ENCODE measurements around the gene CHCHD6. TPM values are rescaled to one million over a fixed set of nuclear protein-coding genes. Genes with fewer than 3 reads are reported as not detected.
A peak's percentile ranks its signal among the peaks of the same experiment; 100 is the strongest.

CHCHD6 gene
- total RNA-seq, 1 donor from 2014 or later, result 13.1 TPM

GRCh38 chr3:126845920-126846715 lies 142.1 kb downstream of the CHCHD6 start:
- Mint-ChIP-seq H3K4me1 (ENCODE audit: unreplicated experiment) (peaks cover 20% of the 10 kb centered on the region), H3K27me3 (ENCODE audit: unreplicated experiment) (no peaks in the 10 kb centered on the region), H3K4me3 (ENCODE audit: unreplicated experiment) (no peak overlapping the region), H3K27ac (ENCODE audit: unreplicated experiment) (no peak overlapping the region), H3K36me3 (ENCODE audit: unreplicated experiment) (no peaks in the 10 kb centered on the region), H3K9me3 (ENCODE audit: unreplicated experiment) (no peaks in the 10 kb centered on the region)
- DNase-seq (ENCODE audit: extremely low spot score, unreplicated experiment), result no peak
- TF ChIP-seq, protein P1, sequence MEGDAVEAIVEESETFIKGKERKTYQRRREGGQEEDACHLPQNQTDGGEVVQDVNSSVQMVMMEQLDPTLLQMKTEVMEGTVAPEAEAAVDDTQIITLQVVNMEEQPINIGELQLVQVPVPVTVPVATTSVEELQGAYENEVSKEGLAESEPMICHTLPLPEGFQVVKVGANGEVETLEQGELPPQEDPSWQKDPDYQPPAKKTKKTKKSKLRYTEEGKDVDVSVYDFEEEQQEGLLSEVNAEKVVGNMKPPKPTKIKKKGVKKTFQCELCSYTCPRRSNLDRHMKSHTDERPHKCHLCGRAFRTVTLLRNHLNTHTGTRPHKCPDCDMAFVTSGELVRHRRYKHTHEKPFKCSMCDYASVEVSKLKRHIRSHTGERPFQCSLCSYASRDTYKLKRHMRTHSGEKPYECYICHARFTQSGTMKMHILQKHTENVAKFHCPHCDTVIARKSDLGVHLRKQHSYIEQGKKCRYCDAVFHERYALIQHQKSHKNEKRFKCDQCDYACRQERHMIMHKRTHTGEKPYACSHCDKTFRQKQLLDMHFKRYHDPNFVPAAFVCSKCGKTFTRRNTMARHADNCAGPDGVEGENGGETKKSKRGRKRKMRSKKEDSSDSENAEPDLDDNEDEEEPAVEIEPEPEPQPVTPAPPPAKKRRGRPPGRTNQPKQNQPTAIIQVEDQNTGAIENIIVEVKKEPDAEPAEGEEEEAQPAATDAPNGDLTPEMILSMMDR (IDR thresholded peaks at IDR 0.05), result no peak

DNA sequence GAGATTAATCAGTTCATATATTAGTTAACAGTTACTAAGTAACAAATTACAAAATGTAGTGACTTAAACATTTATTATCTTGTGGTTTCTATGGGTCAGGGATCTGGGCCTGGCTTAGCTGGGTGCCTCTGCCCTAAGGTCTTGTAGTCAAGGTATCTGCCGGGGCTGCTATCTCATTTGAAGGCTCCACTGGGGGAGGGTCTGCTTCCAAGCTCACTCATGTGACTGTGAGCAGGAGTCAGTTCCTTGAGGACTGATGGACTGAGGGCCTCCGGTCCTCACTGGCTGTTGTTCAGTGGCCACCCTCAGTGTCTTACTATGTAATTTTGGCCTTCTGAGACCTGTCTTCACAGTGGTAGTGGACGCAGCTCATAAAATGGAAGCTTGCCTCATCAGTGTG lies 143.0 kb downstream of the CHCHD6 start:
- Mint-ChIP-seq H3K27ac (ENCODE audit: unreplicated experiment) (no peak overlapping the region), H3K4me1 (ENCODE audit: unreplicated experiment) (peaks cover 22% of the 10 kb centered on the region), H3K9me3 (ENCODE audit: unreplicated experiment) (no peaks in the 10 kb centered on the region), H3K4me3 (ENCODE audit: unreplicated experiment) (no peak overlapping the region), H3K27me3 (ENCODE audit: unreplicated experiment) (no peaks in the 10 kb centered on the region), H3K36me3 (ENCODE audit: unreplicated experiment) (no peaks in the 10 kb centered on the region)
- TF ChIP-seq, protein P1 (IDR thresholded peaks at IDR 0.05), result no peak
- DNase-seq (ENCODE audit: extremely low spot score, unreplicated experiment), result peak; percentile 42

- Mint-ChIP-seq H3K27me3 (ENCODE audit: unreplicated experiment) (no peaks in the 10 kb centered on the region), H3K9me3 (ENCODE audit: unreplicated experiment) (no peaks in the 10 kb centered on the region), H3K27ac (ENCODE audit: unreplicated experiment) (no peak overlapping the region), H3K4me1 (ENCODE audit: unreplicated experiment) (peaks cover 21% of the 10 kb centered on the region), H3K4me3 (ENCODE audit: unreplicated experiment) (no peak overlapping the region), H3K36me3 (ENCODE audit: unreplicated experiment) (peaks cover 4% of the 10 kb centered on the region)
- peak; percentile 64 for DNase-seq (ENCODE audit: extremely low spot score, unreplicated experiment)
- TF ChIP-seq, protein P1 (IDR thresholded peaks at IDR 0.05), result no peak
These were observed 145.0 kb downstream of the CHCHD6 start for GRCh38 chr3:126848991-126849390.

DNA sequence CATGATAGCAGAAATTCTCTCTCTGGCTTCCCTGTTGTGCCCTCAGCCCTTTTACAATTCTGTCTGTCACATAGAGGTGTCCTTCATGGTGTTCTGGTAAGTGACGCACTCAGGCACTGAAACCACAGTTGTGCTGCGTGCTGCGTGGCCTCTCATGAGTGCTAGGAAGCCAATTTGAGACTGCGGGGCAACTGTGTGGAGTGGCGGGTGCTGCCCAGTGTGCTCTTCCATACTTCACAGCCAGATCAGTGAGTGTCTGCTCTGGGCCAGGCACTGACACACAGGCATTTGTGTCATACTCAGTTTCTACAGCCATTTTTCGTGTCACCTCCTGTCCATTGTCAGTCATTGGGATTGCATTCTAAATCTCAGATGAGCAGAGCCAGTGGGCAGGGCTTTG lies 145.7 kb downstream of the CHCHD6 start:
- Mint-ChIP-seq H3K4me3 (ENCODE audit: unreplicated experiment) (no peak overlapping the region), H3K27ac (ENCODE audit: unreplicated experiment) (no peak overlapping the region), H3K27me3 (ENCODE audit: unreplicated experiment) (no peaks in the 10 kb centered on the region), H3K4me1 (ENCODE audit: unreplicated experiment) (peaks cover 21% of the 10 kb centered on the region), H3K36me3 (ENCODE audit: unreplicated experiment) (peaks cover 4% of the 10 kb centered on the region), H3K9me3 (ENCODE audit: unreplicated experiment) (no peaks in the 10 kb centered on the region)
- TF ChIP-seq, protein P1 (IDR thresholded peaks at IDR 0.05), result no peak
- DNase-seq (ENCODE audit: extremely low spot score, unreplicated experiment), result peak; percentile 42

GRCh38 chr3:126850370-126851085 lies 146.5 kb downstream of the CHCHD6 start:
- no peak overlapping the region for H3K4me3 Mint-ChIP-seq (ENCODE audit: unreplicated experiment)
- TF ChIP-seq, protein P1 (IDR thresholded peaks at IDR 0.05), result no peak
- peaks cover 4% of the 10 kb centered on the region for H3K36me3 Mint-ChIP-seq (ENCODE audit: unreplicated experiment)
- H3K9me3 Mint-ChIP-seq (ENCODE audit: unreplicated experiment), result no peaks in the 10 kb centered on the region
- DNase-seq (ENCODE audit: extremely low spot score, unreplicated experiment), result peak; percentile 81
- H3K27me3 Mint-ChIP-seq (ENCODE audit: unreplicated experiment), result no peaks in the 10 kb centered on the region
- H3K27ac Mint-ChIP-seq (ENCODE audit: unreplicated experiment), result peak overlapping the region; percentile 56
- H3K4me1 Mint-ChIP-seq (ENCODE audit: unreplicated experiment), result peaks cover 21% of the 10 kb centered on the region
